GM19467 (cell line): ENCODE data around the gene CMTM4.
"Not testable (repeated sequence)": the region's sequence is repeated elsewhere in the genome, so short reads cannot be mapped to it uniquely, and the experiment has no call there.

Source experiments
- ATAC-seq: cut with Tn5 transposase; IDR thresholded peaks from one replicate; pipeline ENCODE4 v1.9.1; 2021; ENCODE audit warnings: mild to moderate bottlenecking, moderate library complexity; ENCODE audit not compliant: unreplicated experiment

Gene CMTM4

GRCh38 chr16:66617728-66618127 is 78.8 kb downstream of the CMTM4 start:
- no peak for ATAC-seq

GRCh38 chr16:66617010-66617434 is 79.5 kb downstream of the CMTM4 start:
- ATAC-seq, result no peak

- no peak for ATAC-seq
Observed at GRCh38 chr16:66616592-66616991, 80.0 kb downstream of the CMTM4 start.

GRCh38 chr16:66616169-66616568 is 80.4 kb downstream of the CMTM4 start:
- ATAC-seq, result no peak

- no peak for ATAC-seq
Observed at GRCh38 chr16:66614161-66614802, 82.3 kb downstream of the CMTM4 start.

- no peak for ATAC-seq
Observed at GRCh38 chr16:66612422-66612821, 84.1 kb downstream of the CMTM4 start.

- not testable (repeated sequence) for ATAC-seq
Observed at GRCh38 chr16:66611911-66612310, 84.6 kb downstream of the CMTM4 start.

- ATAC-seq, result no peak
Observed at GRCh38 chr16:66610111-66610820, 86.3 kb downstream of the CMTM4 start.

GRCh38 chr16:66609139-66609510 is 87.4 kb downstream of the CMTM4 start:
- ATAC-seq, result no peak

GRCh38 chr16:66608241-66609138 is 88.1 kb downstream of the CMTM4 start:
- no peak for ATAC-seq

GRCh38 chr16:66605979-66606751 is 90.4 kb downstream of the CMTM4 start:
- peak; percentile 45 for ATAC-seq

GRCh38 chr16:66605177-66605978 is 91.2 kb downstream of the CMTM4 start:
- ATAC-seq, result peak; percentile 3

- peak; percentile 38 for ATAC-seq
Observed at GRCh38 chr16:66604376-66605176, 92.0 kb downstream of the CMTM4 start, which contains the start of gene CMTM3. Gene CMTM3, plus strand, starts transcription at chr16:66604704. Its CDS starts 102 bp downstream, at chr16:66604806.

GRCh38 chr16:66603537-66604375 is 92.8 kb downstream of the CMTM4 start:
- ATAC-seq, result no peak

GRCh38 chr16:66601471-66601870 is 95.1 kb downstream of the CMTM4 start:
- no peak for ATAC-seq

- no peak for ATAC-seq
Observed at GRCh38 chr16:66600477-66600876, 96.1 kb downstream of the CMTM4 start.

GRCh38 chr16:66599726-66600125 is 96.8 kb downstream of the CMTM4 start:
- no peak for ATAC-seq

GRCh38 chr16:66598111-66598510 is 98.4 kb downstream of the CMTM4 start:
- ATAC-seq, result no peak
